NCI-H2196 (cell line): ENCODE measurements around the gene ERCC1.

Source experiments
- DNase-seq: peaks from one replicate; lab custom pipeline; 2025; ENCODE audit not compliant: unreplicated experiment; lab: John Stamatoyannopoulos, UW

The ERCC1 gene

GRCh38 chr19:45423589-45424190 is at the start of gene ERCC1:
ERCC1 (minus strand) TSS chr19:45423917; CDS start chr19:45423374, 543 bp downstream.
- peak; percentile 100 for DNase-seq

GRCh38 chr19:45473367-45473681 is 49.6 kb upstream of the ERCC1 start:
- no peak for DNase-seq

GRCh38 chr19:45472563-45473366 is 49.0 kb upstream of the ERCC1 start:
- no peak for DNase-seq

- DNase-seq = no peak
Observed at GRCh38 chr19:45471931-45472562, 48.3 kb upstream of the ERCC1 start.

- DNase-seq = no peak
Observed at GRCh38 chr19:45471111-45471930, 47.6 kb upstream of the ERCC1 start.

- DNase-seq = no peak
Observed at GRCh38 chr19:45470762-45471081, 47.0 kb upstream of the ERCC1 start.

GRCh38 chr19:45469945-45470761 is 46.4 kb upstream of the ERCC1 start:
- DNase-seq = no peak

- peak; percentile 96 for DNase-seq
Observed at GRCh38 chr19:45469132-45469944, 45.6 kb upstream of the ERCC1 start.

GRCh38 chr19:45468803-45469131 is 45.0 kb upstream of the ERCC1 start:
- peak; percentile 35 for DNase-seq

GRCh38 chr19:45468159-45468651 is 44.5 kb upstream of the ERCC1 start:
- peak; percentile 33 for DNase-seq

- peak; percentile 95 for DNase-seq
Observed at GRCh38 chr19:45467456-45468158, 43.9 kb upstream of the ERCC1 start, which contains the start of gene FOSB. FOSB (plus strand) TSS chr19:45467996; CDS start chr19:45468587, 591 bp downstream.

- DNase-seq = peak; percentile 17
Observed at GRCh38 chr19:45467115-45467455, 43.4 kb upstream of the ERCC1 start.

- DNase-seq = no peak
Observed at GRCh38 chr19:45464852-45465441, 41.2 kb upstream of the ERCC1 start.

- no peak for DNase-seq
Observed at GRCh38 chr19:45464274-45464673, 40.6 kb upstream of the ERCC1 start.

- DNase-seq = no peak
Observed at GRCh38 chr19:45463241-45463640, 39.5 kb upstream of the ERCC1 start.

- DNase-seq = no peak
Observed at GRCh38 chr19:45462174-45462573, 38.5 kb upstream of the ERCC1 start.

- DNase-seq = no peak
Observed at GRCh38 chr19:45460807-45461347, 37.2 kb upstream of the ERCC1 start.

- no peak for DNase-seq
Observed at GRCh38 chr19:45457776-45458175, 34.1 kb upstream of the ERCC1 start.

- DNase-seq = no peak
Observed at GRCh38 chr19:45456500-45456815, 32.7 kb upstream of the ERCC1 start.
